Measurements from ENCODE around the gene ROR1.

DNA sequence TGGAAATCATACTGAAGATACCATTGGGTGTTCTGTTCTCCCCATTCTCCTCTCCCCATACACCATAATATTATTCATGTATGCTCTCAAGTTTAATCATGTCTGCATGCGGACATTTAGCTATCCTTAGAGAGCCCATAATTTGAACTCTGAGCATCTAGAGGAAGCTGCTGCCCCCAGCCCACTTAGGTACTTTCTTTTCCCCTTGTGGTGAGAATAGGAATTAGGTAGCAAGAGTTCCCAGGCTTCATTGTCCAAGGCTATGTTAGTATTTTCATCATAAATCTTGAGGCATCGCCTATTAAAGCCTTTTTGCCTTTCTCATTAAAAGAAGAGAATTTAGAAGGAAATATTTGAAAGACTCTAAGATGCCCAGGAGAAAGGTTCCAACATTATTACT, 96.3 kb downstream of the ROR1 start:
- TF ChIP-seq CTCF (IDR thresholded peaks at IDR 0.05 in 2 of 3, conservative IDR thresholded peaks at IDR 0.05 in 1 of 3; ENCODE audit: borderline replicate concordance in 1 of 3, insufficient read depth in 1 of 3, low read depth in 2 of 3, low read length in 2 of 3) (peak in 2 of 3 experiments; percentile 21 to 38; a peak in 2 of 6 replicates), ZNF274 (IDR thresholded peaks at IDR 0.05; ENCODE audit: low read depth, low read length) (no peak), MAX (IDR thresholded peaks at IDR 0.05) (no peak), FOSL1 (IDR thresholded peaks at IDR 0.05; ENCODE audit: low read depth) (no peak)

Measured in HCT116 (cell line).